Keratinocyte (primary cell): ENCODE results near the gene ISYNA1. TPM values are rescaled to one million over a fixed set of nuclear protein-coding genes. Genes with fewer than 3 reads are reported as not detected.

Experiments used
- DNase-seq: peaks from one replicate; pipeline ENCODE4 v3.0.0-alpha.2; 2011; ENCODE audit warnings: low read depth, missing footprints, low spot score
- FAIRE-seq: peaks from 2 replicates; lab custom pipeline; 2011; peaks lifted over from hg19 to GRCh38; lab: Jason Lieb, UNC
- H2AFZ ChIP-seq: 2 replicates; pipeline ENCODE4 v1.6.0; 2012; ENCODE audit warnings: low read length, control low read depth, inconsistent platforms; ENCODE audit not compliant: control insufficient read depth
- H3K27ac ChIP-seq: 2 replicates; pipeline ENCODE4 v1.5.1; 2011; ENCODE audit warnings: low read length; ENCODE audit not compliant: control insufficient read depth, insufficient read depth
- H3K27me3 ChIP-seq: 3 replicates; pipeline ENCODE4 v1.6.0; 2011; ENCODE audit warnings: low read length; ENCODE audit not compliant: control insufficient read depth, insufficient read depth; ENCODE audit errors: extremely low read depth
- H3K36me3 ChIP-seq, 2 experiments: 2 replicates in 1 of 2; 3 replicates in 1 of 2; pipeline ENCODE4 v1.5.1; 2011; ENCODE audit warnings: low read length in 2 of 2, mild to moderate bottlenecking in 1 of 2; ENCODE audit not compliant: control insufficient read depth in 2 of 2, insufficient read depth in 2 of 2; ENCODE audit errors: extremely low read depth in 1 of 2
- H3K4me1 ChIP-seq: 3 replicates; pipeline ENCODE4 v1.5.1; 2011; ENCODE audit warnings: low read length; ENCODE audit not compliant: control insufficient read depth, insufficient read depth; ENCODE audit errors: extremely low read depth
- H3K4me2 ChIP-seq: 3 replicates; pipeline ENCODE4 v1.6.0; 2011; ENCODE audit warnings: low read depth, low read length; ENCODE audit not compliant: control insufficient read depth, insufficient read depth; ENCODE audit errors: extremely low read depth
- H3K4me3 ChIP-seq, 3 experiments: fragments of 200-600 bp in 1 of 3; sonication (generic) in 1 of 3; 2 replicates in 2 of 3; 3 replicates in 1 of 3; pipeline ENCODE4 v1.5.1; 2011 to 2016; ENCODE audit warnings: low read length in 3 of 3, mild to moderate bottlenecking in 3 of 3, control low read depth in 2 of 3, inconsistent platforms in 1 of 3, low read depth in 1 of 3, mixed read lengths in 1 of 3, mixed run types in 1 of 3, moderate library complexity in 1 of 3; ENCODE audit not compliant: control insufficient read depth in 2 of 3, insufficient read depth in 2 of 3; ENCODE audit errors: extremely low read depth in 1 of 3
- H3K79me2 ChIP-seq: 2 replicates; pipeline ENCODE4 v1.6.0; 2012; ENCODE audit warnings: low read length; ENCODE audit not compliant: control insufficient read depth, insufficient read depth
- H3K9ac ChIP-seq: 3 replicates; pipeline ENCODE4 v1.6.0; 2011; ENCODE audit warnings: low read length; ENCODE audit not compliant: control insufficient read depth, insufficient read depth; ENCODE audit errors: extremely low read depth
- H3K9me1 ChIP-seq: 3 replicates; pipeline ENCODE4 v1.6.0; 2011; ENCODE audit warnings: low read length; ENCODE audit not compliant: control insufficient read depth, insufficient read depth; ENCODE audit errors: extremely low read depth
- H3K9me3 ChIP-seq: 2 replicates; pipeline ENCODE4 v1.5.1; 2012; ENCODE audit warnings: low read depth, low read length; ENCODE audit not compliant: control insufficient read depth
- H4K20me1 ChIP-seq: 3 replicates; pipeline ENCODE4 v1.6.0; 2011; ENCODE audit warnings: low read length; ENCODE audit not compliant: control insufficient read depth, insufficient read depth; ENCODE audit errors: extremely low read depth
- EZH2 ChIP-seq: IDR thresholded peaks from one replicate; pipeline ENCODE4 v1.6.1; 2012; ENCODE audit warnings: inconsistent platforms, mild to moderate bottlenecking, low read length, moderate library complexity
- dilution Hi-C: fragments of 300-500 bp; cut with MboI; formaldehyde crosslinking; loops from one replicate; pipeline ENCODE4 v1.7.0; 2020; ENCODE audit warnings: low sequenced_read_pairs; ENCODE audit not compliant: extremely low pct_ligation_motif_present
- polyA plus RNA-seq, 5 experiments: library from polyadenylated mRNA; depleted of rRNA in 3 of 5; stranded (reverse) in 3 of 5; stranded (forward) in 1 of 5; unstranded in 1 of 5; fragments of >200 nt; gene quantifications; 1 replicate in 1 of 5; 2 replicates in 3 of 5; 3 replicates in 1 of 5; pipeline versions ENCODE4 v1.2.1 to v1.2.3, GENCODE V29; 2011 to 2012; ENCODE audit warnings: missing spikeins in 2 of 5, low read depth in 1 of 5, low replicate concordance in 1 of 5
- TF ChIP-seq, protein P1 (sequence below), 3 experiments: IDR thresholded peaks in 1 of 3; conservative IDR thresholded peaks in 1 of 3; optimal IDR thresholded peaks in 1 of 3; 2 replicates in 2 of 3; 3 replicates in 1 of 3; pipeline versions ENCODE3 to v1.5.1; 2011; ENCODE audit warnings: low read length in 3 of 3, mild to moderate bottlenecking in 3 of 3, moderate library complexity in 2 of 3, control low read depth in 1 of 3, inconsistent platforms in 1 of 3; ENCODE audit not compliant: insufficient read depth in 2 of 3; ENCODE audit errors: extremely low read depth in 1 of 3

ISYNA1 gene
- polyA plus RNA-seq, 1 donor (not counting 4 experiments of a cell fraction or from before 2014, with no cell fraction given), result 3.5 TPM

DNA sequence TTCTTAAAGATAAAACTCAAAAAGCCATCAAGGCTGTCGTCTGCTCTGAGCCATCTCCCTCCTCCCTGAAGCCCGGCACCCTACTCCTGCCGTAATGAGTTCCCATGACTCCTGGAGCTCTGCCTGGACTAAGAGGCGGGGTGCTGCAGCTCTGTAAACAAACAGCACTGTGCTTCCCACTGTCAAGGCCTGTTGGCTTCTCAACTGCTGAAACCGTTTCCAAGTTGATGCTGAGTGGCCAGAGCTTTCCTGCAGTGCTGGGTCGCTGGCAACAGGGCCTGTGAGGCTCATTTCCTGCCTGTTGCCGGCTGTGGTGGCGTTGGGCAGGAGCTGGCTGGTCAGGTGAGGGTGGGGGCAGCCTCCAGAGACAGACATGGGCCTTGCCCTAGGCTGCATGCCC is 26.7 kb upstream of the ISYNA1 start:
- Histone ChIP-seq H3K9me1 (peaks cover 2% of the 10 kb centered on the region), H3K79me2 (peaks cover 40% of the 10 kb centered on the region), H3K36me3 (peaks cover 21 to 38% of the 10 kb centered on the region in 2 experiments), H3K9ac (no peak overlapping the region), H2AFZ (no peak overlapping the region), H3K9me3 (no peaks in the 10 kb centered on the region), H3K27me3 (no peaks in the 10 kb centered on the region), H3K4me2 (no peak overlapping the region), H4K20me1 (peaks cover 53% of the 10 kb centered on the region), H3K27ac (no peak overlapping the region), H3K4me1 (peaks cover 23% of the 10 kb centered on the region), H3K4me3 (no peak overlapping the region)
- TF ChIP-seq, protein P1, sequence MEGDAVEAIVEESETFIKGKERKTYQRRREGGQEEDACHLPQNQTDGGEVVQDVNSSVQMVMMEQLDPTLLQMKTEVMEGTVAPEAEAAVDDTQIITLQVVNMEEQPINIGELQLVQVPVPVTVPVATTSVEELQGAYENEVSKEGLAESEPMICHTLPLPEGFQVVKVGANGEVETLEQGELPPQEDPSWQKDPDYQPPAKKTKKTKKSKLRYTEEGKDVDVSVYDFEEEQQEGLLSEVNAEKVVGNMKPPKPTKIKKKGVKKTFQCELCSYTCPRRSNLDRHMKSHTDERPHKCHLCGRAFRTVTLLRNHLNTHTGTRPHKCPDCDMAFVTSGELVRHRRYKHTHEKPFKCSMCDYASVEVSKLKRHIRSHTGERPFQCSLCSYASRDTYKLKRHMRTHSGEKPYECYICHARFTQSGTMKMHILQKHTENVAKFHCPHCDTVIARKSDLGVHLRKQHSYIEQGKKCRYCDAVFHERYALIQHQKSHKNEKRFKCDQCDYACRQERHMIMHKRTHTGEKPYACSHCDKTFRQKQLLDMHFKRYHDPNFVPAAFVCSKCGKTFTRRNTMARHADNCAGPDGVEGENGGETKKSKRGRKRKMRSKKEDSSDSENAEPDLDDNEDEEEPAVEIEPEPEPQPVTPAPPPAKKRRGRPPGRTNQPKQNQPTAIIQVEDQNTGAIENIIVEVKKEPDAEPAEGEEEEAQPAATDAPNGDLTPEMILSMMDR (optimal IDR thresholded peaks at IDR 0.05 in 1 of 3, IDR thresholded peaks at IDR 0.05 in 1 of 3, conservative IDR thresholded peaks at IDR 0.05 in 1 of 3; ENCODE audit: extremely low read depth in 1 of 3, insufficient read depth in 2 of 3, low read length in 3 of 3), result no peak
- no peak for TF ChIP-seq EZH2
- no peak for FAIRE-seq
- dilution Hi-C loops, result no loop called here
- no peak for DNase-seq

DNA sequence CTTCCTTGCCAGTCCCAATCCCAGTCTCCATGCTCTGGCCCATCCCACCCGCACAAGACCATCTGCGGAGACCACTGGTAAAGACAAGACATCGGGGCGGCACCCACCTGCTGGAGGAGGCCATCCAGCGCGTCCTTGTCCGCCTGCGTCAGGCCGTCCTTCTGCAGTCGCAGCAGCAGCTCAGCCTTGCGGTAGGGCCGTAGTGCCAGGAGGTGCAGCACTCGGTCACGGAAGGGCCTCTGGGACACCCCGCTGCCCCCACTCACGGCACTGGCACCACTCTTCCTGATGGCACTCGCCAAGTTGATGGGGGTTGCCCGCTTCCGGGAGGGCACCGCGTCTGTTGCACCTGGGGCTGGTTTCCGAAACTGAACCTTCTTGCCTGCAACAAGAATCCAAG is 23.5 kb upstream of the ISYNA1 start:
- dilution Hi-C loops, result no loop called here
- H4K20me1 ChIP-seq, result peaks cover 28% of the 10 kb centered on the region
- DNase-seq (no peak), FAIRE-seq (no peak)
- no peak overlapping the region for H3K27ac ChIP-seq
- no peak overlapping the region for H2AFZ ChIP-seq
- H3K9ac ChIP-seq, result no peak overlapping the region
- peaks cover 5% of the 10 kb centered on the region for H3K9me1 ChIP-seq
- peaks cover 32 to 58% of the 10 kb centered on the region in 2 experiments for H3K36me3 ChIP-seq
- H3K4me3 ChIP-seq, result no peak overlapping the region
- H3K4me2 ChIP-seq, result no peak overlapping the region
- no peaks in the 10 kb centered on the region for H3K9me3 ChIP-seq
- peaks cover 15% of the 10 kb centered on the region for H3K79me2 ChIP-seq
- no peaks in the 10 kb centered on the region for H3K27me3 ChIP-seq
- H3K4me1 ChIP-seq, result peaks cover 16% of the 10 kb centered on the region
- TF ChIP-seq EZH2, result no peak
- TF ChIP-seq, protein P1 (optimal IDR thresholded peaks at IDR 0.05 in 1 of 3, IDR thresholded peaks at IDR 0.05 in 1 of 3, conservative IDR thresholded peaks at IDR 0.05 in 1 of 3; ENCODE audit: extremely low read depth in 1 of 3, insufficient read depth in 2 of 3, low read length in 3 of 3), result no peak
